Naive thymus-derived CD4-positive, alpha-beta T cell (primary cell): ENCODE measurements around the gene SLC35F6. TPM values are rescaled to one million over a fixed set of nuclear protein-coding genes. Genes with fewer than 3 reads are reported as not detected.
"Not testable (repeated sequence)": the region's sequence is repeated elsewhere in the genome, so short reads cannot be mapped to it uniquely, and the experiment has no call there.

Experiments used
- ATAC-seq: fragments of 150-1000 bp; cut with Tn5 transposase; 2 replicates; pipeline ENCODE4 v1.10.0; 2021; ENCODE audit warnings: mild to moderate bottlenecking, moderate library complexity
- CTCF ChIA-PET: fragments of 350-600 bp; sonication (Branson Sonifier 250); formaldehyde crosslinking; loops from one replicate; lab custom pipeline; 2021; ENCODE audit warnings: antibody characterized with exemption; lab: Charles Lee
- POLR2A ChIA-PET: fragments of 350-600 bp; sonication (Branson Sonifier 250); formaldehyde crosslinking; loops from one replicate; lab custom pipeline; 2021; ENCODE audit warnings: antibody characterized with exemption, inconsistent platforms; lab: Charles Lee
- DNase-seq, 9 donors: peaks; one replicate each; pipeline versions ENCODE4 v3.0.0 to v3.0.0-alpha.2; 2020 to 2022; ENCODE audit warnings: mixed read lengths in 1 of 9
- H3K27ac ChIP-seq: one replicate; pipeline ENCODE4 v1.7.0; 2013; ENCODE audit warnings: mild to moderate bottlenecking, low read depth, low read length, moderate library complexity
- H3K27me3 ChIP-seq, 2 donors: one replicate each; pipeline ENCODE4 v1.7.0; 2013; ENCODE audit warnings: low read length in 2 of 2, mild to moderate bottlenecking in 2 of 2, moderate library complexity in 2 of 2; ENCODE audit not compliant: control insufficient read depth in 2 of 2, insufficient read depth in 2 of 2
- H3K36me3 ChIP-seq, 3 experiments: 1 replicate in 2 of 3; 2 replicates in 1 of 3; pipeline ENCODE4 v1.7.0; 2013; ENCODE audit warnings: low read length in 3 of 3, mild to moderate bottlenecking in 3 of 3, moderate library complexity in 1 of 3; ENCODE audit not compliant: insufficient read depth in 3 of 3, control insufficient read depth in 2 of 3
- H3K4me1 ChIP-seq, 2 donors: one replicate each; pipeline ENCODE4 v1.7.0; 2013; ENCODE audit warnings: low read length in 2 of 2, mild to moderate bottlenecking in 2 of 2, moderate library complexity in 1 of 2; ENCODE audit not compliant: control insufficient read depth in 2 of 2, insufficient read depth in 2 of 2
- H3K4me3 ChIP-seq: 2 replicates; pipeline ENCODE4 v1.7.0; 2013; ENCODE audit warnings: mild to moderate bottlenecking, low read length
- H3K9me3 ChIP-seq, 3 experiments: 1 replicate in 2 of 3; 2 replicates in 1 of 3; pipeline ENCODE4 v1.7.0; 2013; ENCODE audit warnings: low read length in 3 of 3; ENCODE audit not compliant: control insufficient read depth in 2 of 3
- H3K27ac Mint-ChIP-seq, 9 donors: one replicate each; pipeline ENCODE4 v1.8.0; 2020 to 2022; ENCODE audit warnings: mixed read lengths in 9 of 9, mild to moderate bottlenecking in 8 of 9, moderate library complexity in 5 of 9, inconsistent platforms in 2 of 9
- H3K27me3 Mint-ChIP-seq, 5 donors: one replicate each; pipeline ENCODE4 v1.8.0; 2021 to 2022; ENCODE audit warnings: mixed read lengths in 5 of 5, mild to moderate bottlenecking in 1 of 5
- H3K36me3 Mint-ChIP-seq, 5 donors: one replicate each; pipeline ENCODE4 v1.8.0; 2020 to 2022; ENCODE audit warnings: mixed read lengths in 5 of 5, mild to moderate bottlenecking in 3 of 5, inconsistent platforms in 1 of 5
- H3K4me1 Mint-ChIP-seq, 7 donors: one replicate each; pipeline ENCODE4 v1.8.0; 2020 to 2022; ENCODE audit warnings: mixed read lengths in 7 of 7, mild to moderate bottlenecking in 3 of 7, inconsistent platforms in 1 of 7
- H3K4me3 Mint-ChIP-seq, 10 donors: one replicate each; pipeline ENCODE4 v1.8.0; 2020 to 2022; ENCODE audit warnings: mild to moderate bottlenecking in 10 of 10, mixed read lengths in 10 of 10, moderate library complexity in 6 of 10, inconsistent platforms in 2 of 10
- H3K9me3 Mint-ChIP-seq, 11 donors: one replicate each; pipeline ENCODE4 v1.8.0; 2020 to 2022; ENCODE audit warnings: mixed read lengths in 11 of 11, mild to moderate bottlenecking in 4 of 11, inconsistent platforms in 1 of 11, moderate library complexity in 1 of 11
- intact Hi-C, 2 donors: fragments of 100-400 bp; cut with micrococcal nuclease; formaldehyde crosslinking; loops; one replicate each; pipeline ENCODE4 v1.15.1; 2023
- polyA plus RNA-seq, 2 donors: library from polyadenylated mRNA; unstranded; fragments of 300-500 nt; fragmentation: Illumina TruSeq; gene quantifications; one replicate each; pipeline ENCODE4 v1.2.3, GENCODE V29; 2021
- total RNA-seq, 6 experiments: library from RNA in 5 of 6; stranded (reverse) in 5 of 6; gene quantifications; 1 replicate in 5 of 6; 2 replicates in 1 of 6; pipeline ENCODE4 v1.2.3 and lab custom pipeline; 2021 to 2026

Gene SLC35F6
- total and polyA plus RNA-seq, 7 experiments from 2014 or later = 4.7 to 22.5 (median 19.1) TPM

DNA sequence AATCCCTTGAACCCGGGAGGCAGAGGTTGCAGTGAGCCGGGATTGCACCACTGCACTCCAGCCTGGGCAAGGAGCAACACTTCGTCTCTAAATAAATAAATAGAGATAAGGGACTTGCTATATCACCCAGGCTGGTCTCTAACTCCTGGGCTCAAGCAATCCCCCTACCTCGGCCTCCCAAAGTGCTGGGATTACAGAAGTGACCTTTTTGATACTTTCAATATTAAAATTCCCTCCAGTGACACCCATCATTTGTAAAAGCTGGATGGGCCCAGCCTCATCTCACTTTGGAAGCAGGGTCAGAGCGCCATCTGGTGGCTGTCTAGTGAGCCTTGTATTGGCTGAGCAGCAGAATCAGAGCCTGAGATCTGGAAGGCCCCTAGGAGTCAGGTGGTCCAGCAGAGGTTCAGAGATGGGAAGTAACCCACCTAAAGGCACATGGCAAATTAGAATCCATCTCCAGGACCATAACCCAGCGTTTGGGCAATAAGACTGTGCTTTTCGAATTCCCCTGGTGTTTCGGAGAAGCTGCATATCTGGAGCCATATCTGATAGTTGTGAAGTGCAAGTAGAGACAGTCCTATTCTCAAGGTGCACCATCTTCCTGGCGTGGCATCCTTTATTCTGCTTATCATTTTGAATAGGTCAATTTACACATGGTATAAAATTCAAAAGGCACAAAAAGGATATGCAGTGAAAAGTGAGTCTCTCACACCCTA, 18.3 kb upstream of the SLC35F6 start:
- H3K36me3 ChIP-seq = no peaks in the 10 kb centered on the region
- H3K27me3 Mint-ChIP-seq = peaks cover 0 to under 1% (median 0%) of the 10 kb centered on the region in 5 donors
- H3K9me3 ChIP-seq = no peaks in the 10 kb centered on the region
- DNase-seq (peak; percentile 42 to 75 (median 64)), ATAC-seq (peak; percentile 84)
- intact Hi-C loops = loop anchor here (1.0 kb wide), 3 partner anchors 140 to 794 kb away; no protein-coding TSS in a partner anchor
- ChIA-PET CTCF (interaction anchor here (0.6 to 8.0 kb wide), 4 partner anchors 11 to 310 kb away, joined by 3 to 61 read pairs (median 6); no protein-coding TSS in a partner anchor), POLR2A (no interaction called here)
- H3K27ac ChIP-seq = no peak overlapping the region
- H3K4me3 Mint-ChIP-seq = no peak overlapping the region
- peaks cover 0 to 9% (median 4%) of the 10 kb centered on the region in 7 donors for H3K4me1 Mint-ChIP-seq
- no peak overlapping the region for H3K4me3 ChIP-seq
- H3K9me3 Mint-ChIP-seq = no peaks in the 10 kb centered on the region
- H3K27ac Mint-ChIP-seq = no peak overlapping the region
- no peaks in the 10 kb centered on the region for H3K36me3 Mint-ChIP-seq
- H3K27me3 ChIP-seq = no peaks in the 10 kb centered on the region
- H3K4me1 ChIP-seq = no peaks in the 10 kb centered on the region

DNA sequence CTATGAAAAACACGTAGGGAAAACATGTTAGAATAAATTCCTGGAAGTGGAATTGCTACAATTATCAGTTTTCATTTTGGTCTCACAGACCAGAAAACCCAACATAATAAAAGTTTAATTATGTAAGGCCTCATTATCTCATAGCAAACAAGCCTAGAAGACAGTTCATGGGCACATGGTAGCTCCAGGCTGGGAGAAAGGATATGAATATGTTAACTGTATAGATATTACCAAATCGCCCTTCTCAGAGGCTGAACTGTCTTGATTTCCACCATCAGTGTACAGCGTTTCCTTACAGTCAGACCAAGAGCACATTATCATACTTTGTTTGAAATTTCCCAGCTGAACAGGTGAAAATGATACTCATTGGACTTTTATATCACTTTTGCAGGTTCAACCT, 17.1 kb upstream of the SLC35F6 start:
- intact Hi-C loops = no loop called here
- no peak for ATAC-seq
- Mint-ChIP-seq H3K4me1 (peaks cover 0 to 4% (median 0%) of the 10 kb centered on the region in 7 donors), H3K27ac (no peak overlapping the region), H3K36me3 (peaks cover 0 to 3% (median 0%) of the 10 kb centered on the region in 5 donors), H3K4me3 (no peak overlapping the region), H3K27me3 (peaks cover 0 to 4% (median 0%) of the 10 kb centered on the region in 5 donors), H3K9me3 (no peaks in the 10 kb centered on the region)
- H3K27me3 ChIP-seq = no peaks in the 10 kb centered on the region
- H3K4me1 ChIP-seq = no peaks in the 10 kb centered on the region
- no peak overlapping the region for H3K27ac ChIP-seq
- ChIA-PET POLR2A (no interaction called here), CTCF (interaction anchor here (1.0 to 8.0 kb wide), 3 partner anchors 10 to 148 kb away, joined by 3 to 61 read pairs (median 8); no protein-coding TSS in a partner anchor)
- no peaks in the 10 kb centered on the region for H3K36me3 ChIP-seq
- H3K9me3 ChIP-seq = no peaks in the 10 kb centered on the region
- no peak overlapping the region for H3K4me3 ChIP-seq
- DNase-seq = no peak

DNA sequence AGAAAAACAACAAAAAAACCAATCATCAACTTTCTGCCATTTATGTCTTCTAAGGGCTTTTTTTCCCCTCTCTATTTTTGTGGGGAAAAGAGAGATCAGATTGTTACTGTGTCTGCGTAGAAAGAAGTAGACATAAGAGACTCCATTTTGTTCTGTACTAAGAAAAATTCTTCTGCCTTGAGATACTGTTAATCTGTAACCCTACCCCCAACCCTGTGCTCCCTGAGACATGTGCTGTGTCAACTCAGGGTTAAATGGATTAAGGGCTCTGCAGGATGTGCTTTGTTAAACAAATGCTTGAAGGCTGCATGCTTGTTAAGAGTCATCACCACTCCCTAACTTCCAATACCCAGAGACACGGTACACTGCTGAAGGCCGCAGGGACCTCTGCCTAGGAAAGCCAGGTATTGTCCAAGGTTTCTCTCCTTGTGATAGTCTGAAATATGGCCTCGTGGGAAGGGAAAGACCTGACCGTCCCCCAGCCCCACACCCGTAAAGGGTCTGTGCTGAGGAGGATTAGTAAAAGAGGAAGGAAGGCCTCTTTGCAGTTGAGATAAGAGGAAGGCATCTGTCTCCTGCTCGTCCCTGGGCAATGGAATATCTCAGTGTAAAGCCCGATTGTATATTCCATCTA, 14.2 kb upstream of the SLC35F6 start:
- H3K27me3 ChIP-seq, H3K27ac ChIP-seq, H3K36me3 ChIP-seq, H3K9me3 Mint-ChIP-seq, H3K4me3 Mint-ChIP-seq, H3K27me3 Mint-ChIP-seq, H3K4me3 ChIP-seq, ATAC-seq, H3K4me1 ChIP-seq, H3K9me3 ChIP-seq, intact Hi-C loops, H3K36me3 Mint-ChIP-seq, H3K4me1 Mint-ChIP-seq, DNase-seq, CTCF ChIA-PET: not testable (repeated sequence)
- H3K27ac Mint-ChIP-seq = peak overlapping the region in 1 of 9 donors; percentile 30
- POLR2A ChIA-PET = interaction anchor here (0.5 kb wide), 1 partner anchor 846 kb away, joined by 3 read pairs; no protein-coding TSS in a partner anchor

DNA sequence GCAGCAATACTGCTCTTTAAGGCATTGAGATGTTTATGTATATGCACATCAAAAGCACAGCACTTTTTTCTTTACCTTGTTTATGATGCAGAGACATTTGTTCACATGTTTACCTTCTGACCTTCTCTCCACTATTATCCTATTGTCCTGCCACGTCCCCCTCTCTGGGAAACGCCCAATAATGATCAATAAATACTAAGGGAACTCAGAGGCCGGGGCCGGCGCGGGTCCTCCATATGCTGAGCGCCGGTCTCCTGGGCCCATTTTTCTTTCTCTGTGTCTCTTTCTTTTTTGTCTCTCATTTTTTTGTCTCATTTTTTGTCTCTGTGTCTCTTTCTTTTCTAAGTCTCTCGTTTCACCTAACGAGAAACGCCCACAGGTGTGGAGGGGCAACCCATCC, 13.6 kb upstream of the SLC35F6 start:
- H3K36me3 Mint-ChIP-seq, H3K27ac ChIP-seq, intact Hi-C loops, ATAC-seq, H3K27ac Mint-ChIP-seq, H3K4me1 Mint-ChIP-seq, H3K4me1 ChIP-seq, POLR2A ChIA-PET, H3K9me3 Mint-ChIP-seq, DNase-seq, H3K4me3 Mint-ChIP-seq, H3K4me3 ChIP-seq, H3K36me3 ChIP-seq, H3K27me3 ChIP-seq, CTCF ChIA-PET, H3K9me3 ChIP-seq: not testable (repeated sequence)
- peaks cover 0 to 10% (median 4%) of the 10 kb centered on the region in 5 donors for H3K27me3 Mint-ChIP-seq

DNA sequence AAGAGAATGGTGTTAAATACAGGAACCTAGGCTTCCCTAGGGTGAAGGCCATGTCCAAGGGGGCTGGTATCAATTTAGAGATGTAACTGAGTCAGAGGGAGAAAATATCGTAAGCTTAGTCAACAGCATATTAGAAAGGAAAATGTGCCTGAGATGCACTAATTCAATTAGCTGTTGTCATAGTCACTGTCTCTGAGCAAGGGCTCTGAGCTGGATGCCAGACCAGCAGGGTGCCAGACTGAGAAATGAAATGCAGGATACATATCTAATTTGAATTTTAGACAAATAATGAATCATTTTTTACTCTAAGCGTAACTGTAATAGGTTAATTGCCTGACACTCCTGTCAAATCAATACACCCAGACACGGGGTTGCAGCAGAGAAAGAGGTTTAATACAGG, 11.4 kb upstream of the SLC35F6 start:
- no peaks in the 10 kb centered on the region for H3K9me3 Mint-ChIP-seq
- Histone ChIP-seq H3K27me3 (no peaks in the 10 kb centered on the region), H3K9me3 (no peaks in the 10 kb centered on the region), H3K4me1 (no peaks in the 10 kb centered on the region), H3K4me3 (no peak overlapping the region), H3K36me3 (no peaks in the 10 kb centered on the region), H3K27ac (no peak overlapping the region)
- intact Hi-C loops = no loop called here
- H3K27me3 Mint-ChIP-seq = peaks cover 0 to 10% (median 4%) of the 10 kb centered on the region in 5 donors
- POLR2A ChIA-PET = no interaction called here
- no peak for DNase-seq
- H3K36me3 Mint-ChIP-seq = peaks cover 0 to 3% (median 0%) of the 10 kb centered on the region in 5 donors
- no peak overlapping the region for H3K27ac Mint-ChIP-seq
- no peak overlapping the region for H3K4me3 Mint-ChIP-seq
- ATAC-seq = no peak
- H3K4me1 Mint-ChIP-seq = peaks cover 0 to 5% (median 0%) of the 10 kb centered on the region in 7 donors
- CTCF ChIA-PET = no interaction called here

DNA sequence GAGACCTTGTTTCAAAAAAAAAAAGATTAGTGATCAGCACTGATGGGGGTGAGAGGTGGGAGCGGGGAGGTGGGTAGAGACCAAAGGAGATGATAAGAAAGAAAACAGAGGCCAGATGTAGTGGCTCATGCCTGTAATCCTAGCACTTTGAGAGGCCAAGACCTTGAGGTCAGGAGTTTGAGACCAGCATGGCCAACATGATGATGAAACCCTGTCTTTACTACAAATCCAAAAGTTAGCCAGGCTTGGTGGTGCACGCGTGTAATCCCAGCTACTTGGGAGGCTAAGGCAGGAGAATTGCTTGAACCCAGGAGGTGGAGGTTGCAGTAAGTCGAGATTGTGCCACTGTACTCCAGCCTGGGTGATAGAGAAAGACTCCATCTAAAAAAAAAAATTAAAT, 9.5 kb upstream of the SLC35F6 start:
- Histone ChIP-seq H3K27ac (no peak overlapping the region), H3K4me3 (no peak overlapping the region), H3K4me1 (no peaks in the 10 kb centered on the region), H3K9me3 (no peaks in the 10 kb centered on the region), H3K36me3 (no peaks in the 10 kb centered on the region), H3K27me3 (no peaks in the 10 kb centered on the region)
- peaks cover 0 to 10% (median 4%) of the 10 kb centered on the region in 5 donors for H3K27me3 Mint-ChIP-seq
- H3K4me1 Mint-ChIP-seq = peaks cover 0 to 11% (median 0%) of the 10 kb centered on the region in 7 donors
- no peak overlapping the region for H3K4me3 Mint-ChIP-seq
- H3K27ac Mint-ChIP-seq = no peak overlapping the region
- ChIA-PET CTCF (no interaction called here), POLR2A (interaction anchor here (0.6 to 0.7 kb wide), 2 partner anchors 90 to 1276 kb away, joined by 3 to 4 read pairs; no protein-coding TSS in a partner anchor)
- H3K36me3 Mint-ChIP-seq = peaks cover 0 to 3% (median 0%) of the 10 kb centered on the region in 5 donors
- DNase-seq = no peak
- no peaks in the 10 kb centered on the region for H3K9me3 Mint-ChIP-seq
- no peak for ATAC-seq
- intact Hi-C loops = no loop called here
